ENCODE measurements around the gene CUEDC2.
A peak's percentile ranks its signal among the peaks of the same experiment; 100 is the strongest.

Gene CUEDC2

DNA sequence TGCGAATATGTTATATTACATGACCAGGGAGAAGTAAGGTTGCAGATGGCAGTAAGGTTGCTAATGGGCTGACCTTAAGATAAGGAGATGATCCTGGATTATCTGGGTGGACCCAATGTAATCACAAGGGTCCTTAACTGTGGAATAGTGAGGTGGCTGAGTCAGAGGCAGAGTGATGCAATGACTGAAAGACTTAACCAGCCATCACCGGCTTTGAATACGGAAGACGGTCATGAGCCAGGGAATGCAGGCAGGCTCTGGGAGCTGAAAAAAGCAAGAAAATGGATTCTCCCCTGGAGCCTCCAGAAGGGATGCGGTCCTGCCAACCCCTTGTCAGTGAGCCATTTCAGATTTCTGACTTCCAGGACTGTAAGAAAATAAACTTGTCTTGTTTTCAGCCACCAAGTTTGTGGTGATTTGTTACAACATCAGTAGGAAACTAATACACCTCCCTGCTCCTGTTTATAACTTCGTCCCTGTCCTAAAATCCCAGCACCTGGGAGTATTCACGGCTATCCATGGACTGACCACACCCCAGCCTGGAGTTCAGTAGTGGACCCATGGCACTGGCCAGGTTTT, 23.6 kb upstream of the CUEDC2 start (continued):
- TF ChIP-seq ZNF221 (tag by site-specific recombination; IDR thresholded peaks at IDR 0.05; ENCODE audit: borderline replicate concordance) (no peak), EGR2 (tag by site-specific recombination; IDR thresholded peaks at IDR 0.05; ENCODE audit: low read depth) (no peak), ZBTB17 (tag by site-specific recombination; IDR thresholded peaks at IDR 0.05) (peak; percentile 74), ZNF157 (tag by site-specific recombination; IDR thresholded peaks at IDR 0.05) (no peak), SCRT1 (tag by site-specific recombination; IDR thresholded peaks at IDR 0.05; ENCODE audit: borderline replicate concordance) (no peak), ZNF394 (tag by site-specific recombination; IDR thresholded peaks at IDR 0.05; ENCODE audit: borderline replicate concordance) (peak; percentile 48; the same call in 1 of the 2 replicates), ZNF202 (tag by site-specific recombination; IDR thresholded peaks at IDR 0.05; ENCODE audit: borderline replicate concordance) (no peak), YY2 (tag by site-specific recombination; IDR thresholded peaks at IDR 0.05) (0 out of 2 replicates have a peak, but pooled peaks have one; percentile 43), ZNF660 (tag by site-specific recombination; IDR thresholded peaks at IDR 0.05) (peak; percentile 88), KLF8 (tag by site-specific recombination; IDR thresholded peaks at IDR 0.05) (no peak), MEIS1 (CRISPR knock-in tag; IDR thresholded peaks at IDR 0.05; ENCODE audit: borderline replicate concordance) (no peak), SP2 (tag by site-specific recombination; IDR thresholded peaks at IDR 0.05) (no peak), ZBTB48 (tag by site-specific recombination; IDR thresholded peaks at IDR 0.05) (no peak), SP7 (tag by site-specific recombination; IDR thresholded peaks at IDR 0.05) (peak; percentile 91), HOXC10 (CRISPR knock-in tag; IDR thresholded peaks at IDR 0.05) (no peak), ZNF155 (tag by site-specific recombination; IDR thresholded peaks at IDR 0.05) (no peak), ZFP41 (tag by site-specific recombination; IDR thresholded peaks at IDR 0.05; ENCODE audit: borderline replicate concordance) (no peak), SETDB1 (IDR thresholded peaks at IDR 0.05; ENCODE audit: insufficient read length, low read length) (no peak), BCL11A (tag by site-specific recombination; IDR thresholded peaks at IDR 0.05; ENCODE audit: low read depth) (no peak), ZXDB (tag by site-specific recombination; IDR thresholded peaks at IDR 0.05) (no peak), IKZF3 (tag by site-specific recombination; IDR thresholded peaks at IDR 0.05) (peak; percentile 69; the same call in 1 of the 2 replicates), FEZF1 (tag by site-specific recombination; IDR thresholded peaks at IDR 0.05) (no peak), HOXA7 (CRISPR knock-in tag; IDR thresholded peaks at IDR 0.05; ENCODE audit: borderline replicate concordance) (no peak), ZNF558 (tag by site-specific recombination; IDR thresholded peaks at IDR 0.05) (peak; percentile 63; the same call in 1 of the 2 replicates), ZNF843 (tag by site-specific recombination; IDR thresholded peaks at IDR 0.05) (0 out of 2 replicates have a peak, but pooled peaks have one; percentile 28), ZNF335 (tag by site-specific recombination; conservative IDR thresholded peaks at IDR 0.05) (peak; percentile 89), ZNF311 (tag by site-specific recombination; IDR thresholded peaks at IDR 0.05; ENCODE audit: borderline replicate concordance) (no peak), ZNF48 (tag by site-specific recombination; IDR thresholded peaks at IDR 0.05) (no peak)
- TF ChIP-seq, protein P1, sequence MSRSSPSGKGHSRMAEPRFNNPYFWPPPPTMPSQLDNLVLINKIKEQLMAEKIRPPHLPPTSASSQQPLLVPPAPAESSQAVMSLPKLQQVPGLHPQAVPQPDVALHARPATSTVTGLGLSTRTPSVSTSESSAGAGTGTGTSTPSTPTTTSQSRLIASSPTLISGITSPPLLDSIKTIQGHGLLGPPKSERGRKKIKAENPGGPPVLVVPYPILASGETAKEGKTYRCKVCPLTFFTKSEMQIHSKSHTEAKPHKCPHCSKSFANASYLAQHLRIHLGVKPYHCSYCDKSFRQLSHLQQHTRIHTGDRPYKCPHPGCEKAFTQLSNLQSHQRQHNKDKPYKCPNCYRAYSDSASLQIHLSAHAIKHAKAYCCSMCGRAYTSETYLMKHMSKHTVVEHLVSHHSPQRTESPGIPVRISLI (tag by site-specific recombination; IDR thresholded peaks at IDR 0.05): no peak
- TF ChIP-seq, protein P2, sequence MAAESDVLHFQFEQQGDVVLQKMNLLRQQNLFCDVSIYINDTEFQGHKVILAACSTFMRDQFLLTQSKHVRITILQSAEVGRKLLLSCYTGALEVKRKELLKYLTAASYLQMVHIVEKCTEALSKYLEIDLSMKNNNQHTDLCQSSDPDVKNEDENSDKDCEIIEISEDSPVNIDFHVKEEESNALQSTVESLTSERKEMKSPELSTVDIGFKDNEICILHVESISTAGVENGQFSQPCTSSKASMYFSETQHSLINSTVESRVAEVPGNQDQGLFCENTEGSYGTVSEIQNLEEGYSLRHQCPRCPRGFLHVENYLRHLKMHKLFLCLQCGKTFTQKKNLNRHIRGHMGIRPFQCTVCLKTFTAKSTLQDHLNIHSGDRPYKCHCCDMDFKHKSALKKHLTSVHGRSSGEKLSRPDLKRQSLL (tag by site-specific recombination; IDR thresholded peaks at IDR 0.05): no peak
- TF ChIP-seq, protein P3, sequence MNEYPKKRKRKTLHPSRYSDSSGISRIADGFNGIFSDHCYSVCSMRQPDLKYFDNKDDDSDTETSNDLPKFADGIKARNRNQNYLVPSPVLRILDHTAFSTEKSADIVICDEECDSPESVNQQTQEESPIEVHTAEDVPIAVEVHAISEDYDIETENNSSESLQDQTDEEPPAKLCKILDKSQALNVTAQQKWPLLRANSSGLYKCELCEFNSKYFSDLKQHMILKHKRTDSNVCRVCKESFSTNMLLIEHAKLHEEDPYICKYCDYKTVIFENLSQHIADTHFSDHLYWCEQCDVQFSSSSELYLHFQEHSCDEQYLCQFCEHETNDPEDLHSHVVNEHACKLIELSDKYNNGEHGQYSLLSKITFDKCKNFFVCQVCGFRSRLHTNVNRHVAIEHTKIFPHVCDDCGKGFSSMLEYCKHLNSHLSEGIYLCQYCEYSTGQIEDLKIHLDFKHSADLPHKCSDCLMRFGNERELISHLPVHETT (tag by site-specific recombination; IDR thresholded peaks at IDR 0.05): 0 out of 2 replicates have a peak, but pooled peaks have one; percentile 37
- TF ChIP-seq, protein P4, sequence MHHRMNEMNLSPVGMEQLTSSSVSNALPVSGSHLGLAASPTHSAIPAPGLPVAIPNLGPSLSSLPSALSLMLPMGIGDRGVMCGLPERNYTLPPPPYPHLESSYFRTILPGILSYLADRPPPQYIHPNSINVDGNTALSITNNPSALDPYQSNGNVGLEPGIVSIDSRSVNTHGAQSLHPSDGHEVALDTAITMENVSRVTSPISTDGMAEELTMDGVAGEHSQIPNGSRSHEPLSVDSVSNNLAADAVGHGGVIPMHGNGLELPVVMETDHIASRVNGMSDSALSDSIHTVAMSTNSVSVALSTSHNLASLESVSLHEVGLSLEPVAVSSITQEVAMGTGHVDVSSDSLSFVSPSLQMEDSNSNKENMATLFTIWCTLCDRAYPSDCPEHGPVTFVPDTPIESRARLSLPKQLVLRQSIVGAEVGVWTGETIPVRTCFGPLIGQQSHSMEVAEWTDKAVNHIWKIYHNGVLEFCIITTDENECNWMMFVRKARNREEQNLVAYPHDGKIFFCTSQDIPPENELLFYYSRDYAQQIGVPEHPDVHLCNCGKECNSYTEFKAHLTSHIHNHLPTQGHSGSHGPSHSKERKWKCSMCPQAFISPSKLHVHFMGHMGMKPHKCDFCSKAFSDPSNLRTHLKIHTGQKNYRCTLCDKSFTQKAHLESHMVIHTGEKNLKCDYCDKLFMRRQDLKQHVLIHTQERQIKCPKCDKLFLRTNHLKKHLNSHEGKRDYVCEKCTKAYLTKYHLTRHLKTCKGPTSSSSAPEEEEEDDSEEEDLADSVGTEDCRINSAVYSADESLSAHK (tag by site-specific recombination; IDR thresholded peaks at IDR 0.05): no peak
- TF ChIP-seq, protein P5, sequence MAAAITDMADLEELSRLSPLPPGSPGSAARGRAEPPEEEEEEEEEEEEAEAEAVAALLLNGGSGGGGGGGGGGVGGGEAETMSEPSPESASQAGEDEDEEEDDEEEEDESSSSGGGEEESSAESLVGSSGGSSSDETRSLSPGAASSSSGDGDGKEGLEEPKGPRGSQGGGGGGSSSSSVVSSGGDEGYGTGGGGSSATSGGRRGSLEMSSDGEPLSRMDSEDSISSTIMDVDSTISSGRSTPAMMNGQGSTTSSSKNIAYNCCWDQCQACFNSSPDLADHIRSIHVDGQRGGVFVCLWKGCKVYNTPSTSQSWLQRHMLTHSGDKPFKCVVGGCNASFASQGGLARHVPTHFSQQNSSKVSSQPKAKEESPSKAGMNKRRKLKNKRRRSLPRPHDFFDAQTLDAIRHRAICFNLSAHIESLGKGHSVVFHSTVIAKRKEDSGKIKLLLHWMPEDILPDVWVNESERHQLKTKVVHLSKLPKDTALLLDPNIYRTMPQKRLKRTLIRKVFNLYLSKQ (tag by site-specific recombination; IDR thresholded peaks at IDR 0.05; ENCODE audit: borderline replicate concordance): no peak
